Activated CD4-positive, CD25-positive, alpha-beta regulatory T cell treated with anti-CD3 and anti-CD28 coated beads, Interleukin-2, amount 50 U/mL, for 16 hours (primary cell): Measurements from ENCODE around the gene SESN1.
A peak's percentile ranks its signal among the peaks of the same experiment; 100 is the strongest.
"Not testable (repeated sequence)": the region's sequence is repeated elsewhere in the genome, so short reads cannot be mapped to it uniquely, and the experiment has no call there.

ENCODE experiments used
- DNase-seq: peaks from one replicate; pipeline ENCODE4 v3.0.0-alpha.2; 2020; ENCODE audit warnings: low read depth, low spot score

SESN1 gene

DNA sequence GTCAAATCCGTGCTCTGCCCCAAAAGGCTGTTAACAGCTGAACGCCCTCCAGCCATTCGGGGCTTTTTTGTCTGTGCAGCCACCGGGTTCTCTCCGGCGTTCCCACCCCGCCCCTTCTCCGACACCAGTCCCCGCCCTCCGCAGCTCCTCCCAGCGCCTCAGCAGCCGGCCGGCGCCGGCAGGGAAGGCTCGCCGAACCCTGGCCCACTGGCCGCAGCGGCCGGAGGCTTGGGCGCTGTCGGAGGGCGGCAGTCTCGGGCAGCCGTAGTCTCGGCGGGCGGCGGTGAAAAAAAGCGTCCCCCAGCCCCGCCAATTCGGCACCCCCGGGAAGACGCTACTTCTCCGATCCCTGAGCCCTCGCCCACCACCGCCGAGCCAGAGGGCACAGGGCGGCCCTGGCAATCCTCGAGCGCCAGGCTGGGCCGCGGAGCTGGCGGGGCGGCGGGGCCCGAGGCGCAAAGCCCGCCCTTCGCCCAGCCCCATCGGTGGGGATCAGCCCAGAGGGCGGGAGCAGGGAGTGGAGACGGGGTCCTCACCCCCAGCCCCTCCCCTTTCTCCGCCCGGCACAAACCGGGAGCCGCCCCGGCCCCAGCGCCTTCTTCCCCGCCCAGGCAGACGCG, at the start of gene SESN1:
TSS of gene SESN1 (minus strand) at position 431 of the 620 bp plus-strand sequence. CDS start 773 bp downstream, outside the sequence.
- DNase-seq = peak; percentile 59

DNA sequence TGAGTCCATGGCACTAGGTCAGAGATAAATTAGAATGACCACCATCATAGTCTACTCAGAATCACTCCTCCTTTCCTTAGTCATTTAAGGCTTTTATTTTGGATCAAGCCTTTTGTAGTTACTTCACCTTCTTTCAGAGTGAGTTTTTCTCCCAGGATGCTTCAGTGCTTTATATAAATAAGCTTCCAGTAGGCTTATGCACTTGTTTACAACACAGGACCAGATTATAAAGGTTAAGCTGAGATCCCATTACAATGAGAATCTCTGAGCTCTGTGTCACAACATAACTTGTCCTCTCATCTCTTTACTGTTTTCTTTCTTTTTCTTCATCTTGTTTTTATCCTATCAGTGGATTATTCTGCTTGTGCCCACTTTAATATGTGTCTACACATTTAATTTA, 48.5 kb upstream of the SESN1 start:
- DNase-seq = no peak

DNA sequence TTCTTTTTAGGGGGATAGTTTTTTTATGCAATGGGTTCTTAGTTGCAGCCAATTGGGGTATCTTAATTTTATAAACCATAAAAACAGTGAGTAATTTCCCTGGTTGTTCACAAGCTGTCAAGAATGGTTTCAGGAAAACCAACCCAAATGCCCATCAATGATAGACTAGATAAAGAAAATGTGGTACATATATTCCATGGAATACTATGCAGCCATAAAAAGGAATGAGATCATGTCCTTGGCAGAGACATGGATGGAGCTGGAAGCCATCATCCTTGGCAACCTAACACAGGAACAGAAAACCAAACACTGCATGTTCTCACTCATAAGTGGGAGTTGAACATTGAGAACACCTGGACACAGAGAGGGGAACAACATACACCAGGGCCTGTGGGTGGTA, 47.4 kb upstream of the SESN1 start:
- not testable (repeated sequence) for DNase-seq

DNA sequence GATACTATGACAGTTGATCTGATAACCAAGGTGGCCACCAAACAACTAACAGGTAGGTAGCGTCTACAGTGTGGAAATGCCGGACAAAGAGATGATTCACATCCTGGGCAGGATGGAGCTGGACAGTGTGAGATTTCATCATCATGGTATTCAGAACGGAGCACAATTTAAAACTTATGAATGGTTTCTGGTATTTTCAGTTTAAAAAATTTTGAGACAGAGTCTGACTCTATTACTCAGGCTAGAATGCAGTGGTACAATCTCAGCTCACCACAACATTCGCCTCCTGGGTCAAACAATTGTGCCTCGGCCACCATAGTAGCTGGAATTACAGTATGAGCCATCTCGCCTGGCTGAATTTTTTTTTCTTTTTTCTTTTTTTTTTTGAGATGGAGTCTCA, 44.5 kb upstream of the SESN1 start:
- DNase-seq = no peak

DNA sequence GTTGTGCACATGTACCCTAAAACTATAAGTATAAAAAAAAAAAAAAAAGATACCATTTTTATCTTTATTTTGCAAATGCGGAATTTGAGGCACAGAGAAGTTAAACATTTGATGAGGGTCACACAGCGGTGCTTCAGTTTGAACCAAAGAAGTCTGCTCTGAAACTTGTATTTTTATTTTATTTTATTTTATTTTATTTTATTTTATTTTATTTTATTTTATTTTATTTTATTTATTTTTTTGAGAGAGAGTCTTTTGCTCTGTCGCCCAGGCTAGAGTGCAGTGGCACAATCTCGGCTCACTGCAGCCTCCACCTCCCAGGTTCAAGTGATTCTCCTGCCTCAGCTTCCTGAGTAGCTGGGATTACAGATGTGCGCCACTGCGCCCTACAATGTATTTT, 41.9 kb upstream of the SESN1 start:
- DNase-seq = not testable (repeated sequence)

DNA sequence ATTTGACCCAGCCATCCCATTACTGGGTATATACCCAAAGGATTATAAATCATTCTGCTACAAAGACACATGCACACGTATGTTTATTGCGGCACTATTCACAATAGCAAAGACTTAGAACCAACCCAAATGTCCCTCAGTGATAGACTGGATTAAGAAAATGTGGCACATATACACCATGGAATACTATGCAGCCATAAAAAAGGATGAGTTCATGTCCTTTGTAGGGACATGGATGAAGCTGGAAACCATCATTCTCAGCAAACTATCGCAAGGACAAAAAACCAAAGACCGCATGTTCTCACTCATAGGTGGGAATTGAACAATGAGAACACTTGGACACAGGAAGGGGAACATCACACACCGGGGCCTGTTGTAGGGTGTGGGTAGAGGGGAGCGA, 41.4 kb upstream of the SESN1 start:
- not testable (repeated sequence) for DNase-seq

DNA sequence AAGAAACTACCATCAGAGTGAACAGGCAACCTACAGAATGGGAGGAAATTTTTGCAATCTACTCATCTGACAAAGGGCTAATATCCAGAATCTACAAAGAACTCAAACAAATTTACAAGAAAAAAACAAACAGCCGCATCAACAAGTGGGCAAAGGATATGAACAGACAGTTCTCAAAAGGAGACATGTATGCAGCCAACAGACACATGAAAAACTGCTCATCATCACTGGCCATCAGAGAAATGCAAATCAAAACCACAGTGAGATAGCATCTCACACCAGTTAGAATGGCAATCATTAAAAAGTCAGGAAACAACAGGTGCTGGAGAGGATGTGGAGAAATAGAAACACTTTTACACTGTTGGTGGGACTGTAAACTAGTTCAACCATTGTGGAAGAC, 41.0 kb upstream of the SESN1 start:
- not testable (repeated sequence) for DNase-seq

DNA sequence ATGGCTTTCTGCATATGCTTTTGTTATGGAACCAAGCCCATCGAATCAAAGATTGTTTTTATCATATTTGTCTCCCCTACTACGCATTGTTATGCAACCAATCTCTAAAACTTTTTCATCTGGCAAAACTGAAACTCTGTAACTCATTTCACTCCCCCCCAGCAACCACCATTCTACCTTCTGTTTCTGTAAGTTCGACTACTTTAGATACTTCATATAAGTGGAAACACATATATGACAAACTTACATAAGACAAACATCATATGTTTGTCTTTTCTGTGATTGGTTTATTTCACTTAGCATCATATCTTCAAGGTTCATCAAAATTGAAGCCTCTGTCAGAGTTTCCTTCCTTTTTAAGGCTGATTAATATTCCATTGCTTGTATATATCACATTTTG, 35.4 kb upstream of the SESN1 start:
- DNase-seq = no peak

DNA sequence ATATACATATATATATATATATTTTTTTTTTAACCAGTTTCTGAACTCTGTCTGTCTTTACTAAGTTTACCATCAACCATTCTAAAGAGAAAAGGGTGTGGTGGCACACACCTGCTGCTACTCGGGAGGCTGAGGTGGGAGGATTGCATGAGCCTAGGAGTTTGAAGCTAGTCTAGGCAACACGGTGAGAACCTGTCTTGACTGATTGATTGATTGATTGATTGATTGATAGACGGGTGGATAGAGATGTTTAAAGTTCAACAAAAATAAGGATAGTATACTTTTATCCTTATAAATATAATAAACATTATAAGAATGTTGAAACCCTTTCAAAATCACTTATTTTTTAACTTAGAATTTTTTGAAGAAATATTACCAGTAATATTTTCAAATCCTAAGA, 30.9 kb upstream of the SESN1 start:
- no peak for DNase-seq

DNA sequence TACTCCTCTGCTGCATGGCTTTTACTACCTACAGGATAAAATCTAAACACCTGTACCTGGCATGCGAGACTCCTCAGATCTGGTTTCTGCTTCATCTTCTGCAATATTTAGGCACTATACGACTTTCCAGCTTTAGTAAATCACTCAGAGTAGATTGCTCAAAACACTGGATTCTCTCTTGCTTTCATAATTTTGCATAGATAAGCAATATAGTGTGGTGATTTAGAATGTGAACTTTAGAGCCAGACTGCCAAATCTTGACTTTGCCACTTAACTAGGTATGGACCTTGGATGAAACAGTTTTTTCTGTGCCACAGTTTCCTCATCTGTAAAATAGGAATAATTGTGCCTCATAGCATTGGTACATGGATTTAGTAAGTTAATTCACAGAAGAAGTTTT, 29.6 kb upstream of the SESN1 start:
- no peak for DNase-seq

DNA sequence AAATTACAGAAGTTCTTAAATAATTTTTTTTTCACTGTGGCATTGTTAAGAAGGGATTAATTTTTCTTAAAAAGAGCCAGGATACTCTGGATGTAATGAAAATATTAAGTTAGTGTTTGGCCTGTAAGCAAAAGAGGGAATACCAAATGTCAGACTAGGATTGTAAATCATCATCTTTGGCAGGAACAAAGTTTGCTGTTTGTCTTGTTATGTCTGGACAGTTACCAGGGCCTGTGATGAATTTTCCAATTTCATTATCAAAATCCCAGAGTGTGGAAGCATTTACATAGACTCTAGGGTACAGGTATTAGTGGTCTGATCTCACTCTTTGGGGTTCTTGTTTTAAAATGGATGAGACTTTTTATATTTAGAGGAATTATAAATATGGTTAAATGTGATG, 26.8 kb upstream of the SESN1 start:
- DNase-seq = no peak

DNA sequence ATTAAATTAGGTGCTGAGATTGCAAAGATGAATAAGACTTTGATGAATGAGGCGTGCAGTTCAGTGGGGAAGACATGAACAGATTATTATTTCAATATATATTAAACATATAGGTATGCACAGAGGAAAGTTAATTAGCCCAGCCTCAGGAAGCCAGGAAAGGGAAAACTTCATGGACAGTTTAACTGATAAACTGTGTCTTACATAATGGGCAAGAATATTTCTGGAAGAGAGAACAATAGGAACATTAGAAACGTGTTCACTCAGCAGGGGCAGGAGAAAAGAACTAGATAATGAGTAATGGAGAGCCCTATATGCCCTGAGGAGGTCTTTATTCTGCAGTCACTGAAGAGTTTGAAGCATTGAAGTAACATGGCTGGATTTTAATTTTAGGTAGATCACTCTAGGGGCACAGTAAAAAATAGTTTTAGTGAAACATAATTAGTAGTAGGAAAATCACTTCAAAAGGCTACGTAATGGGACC, 24.3 kb upstream of the SESN1 start:
- no peak for DNase-seq

DNA sequence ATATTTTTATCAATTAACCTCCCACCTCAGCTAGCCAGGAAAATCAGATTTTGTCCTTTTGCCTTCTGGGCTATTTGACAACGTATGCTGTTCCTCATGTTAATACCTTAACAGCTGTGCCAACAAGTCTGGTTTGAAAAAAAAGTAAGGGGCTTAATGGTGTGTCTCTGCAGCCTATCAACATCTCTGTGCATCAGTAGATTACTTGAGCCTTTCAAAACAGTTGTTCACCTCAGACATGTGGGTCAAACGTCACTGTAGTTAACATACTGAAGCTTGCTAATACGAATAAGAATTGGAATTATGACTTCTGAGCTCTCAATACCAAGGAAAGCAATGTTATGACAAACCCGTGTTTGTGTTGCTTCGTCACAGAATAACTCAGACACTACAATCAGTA, 23.7 kb upstream of the SESN1 start:
- DNase-seq = no peak

DNA sequence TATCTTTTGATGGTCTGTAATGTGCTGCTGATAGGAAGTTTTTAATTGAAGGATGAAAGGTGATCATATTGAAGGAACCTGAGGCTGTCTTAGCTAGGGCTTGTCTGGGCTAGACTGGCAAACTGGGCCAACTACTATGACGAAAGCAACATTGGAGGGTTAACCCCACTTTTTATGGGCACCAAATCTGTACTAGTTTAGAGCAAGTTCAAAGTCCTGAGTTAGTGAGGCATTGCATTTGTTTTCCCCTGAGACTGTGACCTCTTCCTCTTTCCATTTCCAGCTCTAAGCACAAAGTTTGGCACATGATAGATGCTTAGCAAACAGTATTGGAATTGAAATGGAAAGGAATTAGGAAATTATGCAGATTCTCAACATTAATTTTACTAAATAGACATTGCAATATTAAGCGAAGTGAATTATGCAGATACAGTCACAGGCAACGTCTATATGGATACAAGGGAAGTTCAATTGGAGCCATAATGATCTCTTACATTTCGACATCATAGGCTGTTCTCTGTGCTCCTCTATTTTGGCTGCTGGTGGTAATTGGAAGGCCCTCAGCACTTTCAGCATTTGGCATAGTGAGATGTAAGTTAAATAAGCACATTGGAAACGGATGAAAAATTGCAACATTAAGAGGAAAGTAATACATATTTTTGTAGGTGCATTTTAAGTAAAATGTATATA, 22.8 kb upstream of the SESN1 start:
- no peak for DNase-seq

DNA sequence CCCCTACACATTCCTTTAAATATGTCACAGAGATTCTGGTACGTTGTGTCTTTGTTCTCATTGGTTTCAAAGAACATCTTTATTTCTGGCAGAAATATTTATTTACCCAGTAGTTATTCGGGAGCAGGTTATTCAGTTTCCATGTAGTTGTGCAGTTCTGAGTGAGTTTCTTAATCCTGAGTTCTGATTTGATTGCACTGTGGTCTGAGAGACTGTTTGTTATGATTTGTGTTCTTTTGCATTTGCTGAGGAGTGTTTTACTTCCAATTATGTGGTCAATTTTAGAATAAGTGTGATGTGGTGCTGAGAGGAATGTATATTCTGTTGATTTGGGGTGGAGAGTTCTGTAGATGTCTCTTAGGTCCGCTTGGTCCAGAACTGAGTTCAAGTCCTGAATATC, 18.0 kb upstream of the SESN1 start:
- DNase-seq = not testable (repeated sequence)

DNA sequence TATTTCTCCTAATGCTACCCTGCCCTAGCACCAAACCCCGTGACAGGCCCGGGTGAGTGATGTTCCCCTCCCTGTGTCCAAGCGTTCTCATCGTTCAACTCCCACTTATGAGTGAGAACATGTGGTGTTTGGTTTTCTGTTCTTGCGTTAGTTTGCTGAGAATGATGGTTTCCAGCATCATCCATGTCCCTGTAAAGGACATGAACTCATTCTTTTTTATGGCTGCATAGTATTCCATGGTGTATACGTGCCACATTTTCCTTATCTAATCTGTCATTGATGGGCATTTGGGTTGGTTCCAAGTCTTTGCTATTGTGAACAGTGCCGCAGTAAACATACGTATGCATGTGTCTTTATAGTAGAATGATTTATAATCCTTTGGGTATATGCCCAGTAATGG, 15.0 kb upstream of the SESN1 start:
- DNase-seq = not testable (repeated sequence)

DNA sequence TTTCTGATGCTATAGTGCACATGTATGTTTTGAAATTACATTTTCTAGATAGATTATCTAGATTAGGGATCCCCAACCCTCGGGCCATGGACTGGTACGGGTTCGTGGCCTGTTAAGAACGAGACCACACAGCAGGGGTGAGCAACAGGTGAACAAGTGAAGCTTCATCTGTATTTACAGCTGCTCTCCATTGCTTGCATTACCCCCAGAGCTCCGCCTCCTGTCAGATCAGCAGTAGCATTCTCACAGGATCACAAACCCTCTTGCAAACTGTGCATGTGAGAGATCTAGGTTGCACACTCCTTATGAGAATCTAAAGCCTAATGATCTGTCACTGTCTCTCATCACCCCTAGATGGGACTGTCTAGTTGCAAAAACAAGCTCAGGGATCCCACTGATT, 11.0 kb upstream of the SESN1 start:
- DNase-seq = no peak

DNA sequence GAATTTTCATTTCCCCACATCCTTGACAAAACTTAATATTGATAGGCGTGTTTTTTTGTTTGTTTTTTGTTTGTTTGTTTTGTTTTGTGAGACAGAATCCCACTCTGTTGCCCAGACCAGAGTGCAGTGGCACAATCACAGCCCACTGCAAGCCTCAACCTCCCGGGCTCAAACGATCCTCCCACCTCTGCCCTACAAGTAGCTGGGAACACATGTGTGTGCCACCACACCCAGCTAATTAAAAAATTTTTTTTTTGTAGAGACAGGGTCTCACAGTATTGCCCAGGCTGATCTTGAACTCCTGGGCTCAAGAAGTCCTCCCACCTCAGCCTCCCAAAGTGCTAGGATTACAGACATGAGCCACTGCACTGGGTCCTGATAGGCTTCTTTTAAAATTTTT, 9.9 kb upstream of the SESN1 start:
- no peak for DNase-seq

DNA sequence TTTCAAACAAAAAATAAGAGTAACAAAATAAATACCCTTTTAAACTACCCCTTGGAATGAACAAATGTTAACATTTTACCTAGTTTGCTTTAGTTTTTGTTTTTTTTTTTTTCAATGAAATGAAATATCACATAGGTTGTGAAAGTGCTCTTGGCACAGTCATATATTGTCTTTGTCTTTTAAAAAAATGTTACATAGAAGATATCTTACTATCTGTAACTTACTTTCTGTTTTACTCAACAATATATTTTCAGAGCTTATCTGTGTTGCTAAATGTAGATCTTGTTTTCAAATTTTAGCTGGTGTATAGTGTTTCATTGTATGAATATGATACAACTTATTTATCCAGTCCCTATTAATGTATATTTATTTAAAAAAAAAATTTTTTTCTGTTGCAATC, 9.3 kb upstream of the SESN1 start:
- DNase-seq = no peak

DNA sequence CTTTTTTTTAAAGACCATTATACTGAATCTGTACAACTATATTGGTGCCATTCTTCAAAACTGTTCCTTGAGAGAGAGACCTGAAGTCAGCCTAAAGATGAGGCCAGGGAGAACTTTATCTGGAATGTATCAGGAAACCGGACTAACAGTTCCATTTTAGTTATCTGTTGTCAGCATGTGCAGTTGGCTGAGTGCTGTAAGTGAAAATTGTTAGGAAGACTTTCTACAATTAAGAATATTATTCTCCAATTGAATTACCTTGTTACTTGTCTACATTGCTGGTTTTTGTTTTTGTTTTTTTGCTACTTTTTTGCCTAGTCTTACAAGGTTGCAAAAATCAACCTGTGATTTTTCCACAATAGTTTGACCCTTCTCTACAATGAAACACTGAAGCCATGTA, 8.1 kb upstream of the SESN1 start:
- no peak for DNase-seq

DNA sequence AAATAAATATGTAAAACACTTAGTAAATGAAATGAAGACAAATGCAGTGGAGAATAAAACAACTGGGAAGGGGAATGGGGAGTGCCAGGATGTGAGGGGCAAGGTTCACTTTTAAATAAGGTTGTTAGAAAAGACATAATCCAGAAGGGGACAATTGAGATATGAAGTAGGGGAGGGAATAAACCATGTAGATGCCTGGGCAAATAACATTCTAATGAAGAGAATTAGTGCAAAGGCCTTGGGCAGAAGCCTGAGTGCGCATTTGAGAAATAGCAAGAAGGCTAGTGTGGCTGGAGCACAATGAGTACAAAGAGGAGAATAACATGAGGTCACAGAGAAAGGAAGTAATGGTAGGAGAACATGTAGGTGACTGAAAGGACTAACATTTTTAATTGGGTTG, 3.0 kb upstream of the SESN1 start:
- no peak for DNase-seq

DNA sequence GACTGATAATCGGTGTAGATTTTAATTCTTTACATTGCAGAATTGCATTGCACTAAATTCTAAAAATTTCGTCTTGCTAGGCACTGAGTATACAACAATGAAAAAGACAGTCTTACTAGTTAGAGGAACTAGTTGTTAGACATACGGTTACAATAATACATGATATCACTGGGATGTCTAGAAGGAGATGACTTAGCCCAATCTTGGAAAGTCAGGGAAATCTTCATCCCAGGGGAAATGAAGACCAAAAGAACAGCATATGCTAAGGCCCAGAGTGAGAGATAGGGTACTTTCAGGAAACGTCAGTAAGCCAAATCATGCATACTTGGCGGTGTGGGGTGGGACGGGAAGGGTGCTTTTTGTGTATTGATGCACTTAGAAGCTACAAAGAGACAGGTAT, 1.6 kb upstream of the SESN1 start:
- DNase-seq = no peak

DNA sequence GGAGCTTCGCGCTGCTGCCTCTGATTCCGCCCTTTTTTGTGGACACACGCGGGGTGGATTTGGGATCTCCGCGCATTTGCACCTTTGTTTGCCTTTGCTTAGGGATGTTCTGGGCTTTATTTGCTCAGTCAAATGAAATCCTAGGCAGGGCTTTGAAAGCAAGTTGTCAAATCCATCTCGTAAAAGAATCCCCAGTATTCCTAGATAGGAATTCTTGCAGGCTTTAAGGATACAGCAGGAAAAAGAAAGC, 1.1 kb upstream of the SESN1 start:
- DNase-seq = no peak
